HEK293 (cell line): ENCODE measurements around the gene SRP19.

Experiments
- TSHZ1 ChIP-seq: fragments of 450-650 bp; formaldehyde crosslinking; IDR thresholded peaks from 2 replicates; pipeline ENCODE4 v1.5.1; 2016; ENCODE audit warnings: missing biosample characterization, missing genetic modification characterization, borderline replicate concordance
- ZNF426 ChIP-seq: fragments of 450-650 bp; formaldehyde crosslinking; IDR thresholded peaks from 2 replicates; pipeline ENCODE4 v1.5.1; 2017; ENCODE audit warnings: missing biosample characterization, missing genetic modification characterization, mild to moderate bottlenecking, inconsistent platforms, moderate library complexity
- TF ChIP-seq, protein P1 (sequence below): fragments of 450-650 bp; formaldehyde crosslinking; IDR thresholded peaks from 2 replicates; pipeline ENCODE4 v1.5.1; 2016; ENCODE audit warnings: missing biosample characterization, missing genetic modification characterization
- TF ChIP-seq, protein P2 (sequence below): fragments of 450-650 bp; formaldehyde crosslinking; IDR thresholded peaks from 2 replicates; pipeline ENCODE4 v1.5.1; 2016; ENCODE audit warnings: missing biosample characterization, missing genetic modification characterization

DNA sequence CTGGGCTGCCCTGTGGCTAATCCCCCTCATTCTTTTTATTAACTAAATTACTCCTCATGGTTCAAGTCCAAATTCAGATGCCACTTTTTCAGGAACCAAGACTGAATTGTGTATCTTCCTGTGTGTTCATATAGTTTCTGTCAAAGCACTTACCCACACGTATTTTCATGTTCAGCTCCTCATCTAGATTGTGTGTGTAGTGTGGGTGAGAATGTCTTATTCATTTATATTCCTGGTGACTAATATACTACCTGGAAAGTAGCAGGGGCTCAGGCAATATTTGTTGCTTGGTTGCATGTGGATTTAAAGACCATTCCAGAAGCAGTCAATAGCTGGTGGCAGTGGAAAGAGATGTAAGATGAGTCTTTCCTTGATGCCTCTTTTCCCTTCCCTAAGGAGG lies 48.5 kb upstream of the SRP19 start:
- TF ChIP-seq, protein P1, sequence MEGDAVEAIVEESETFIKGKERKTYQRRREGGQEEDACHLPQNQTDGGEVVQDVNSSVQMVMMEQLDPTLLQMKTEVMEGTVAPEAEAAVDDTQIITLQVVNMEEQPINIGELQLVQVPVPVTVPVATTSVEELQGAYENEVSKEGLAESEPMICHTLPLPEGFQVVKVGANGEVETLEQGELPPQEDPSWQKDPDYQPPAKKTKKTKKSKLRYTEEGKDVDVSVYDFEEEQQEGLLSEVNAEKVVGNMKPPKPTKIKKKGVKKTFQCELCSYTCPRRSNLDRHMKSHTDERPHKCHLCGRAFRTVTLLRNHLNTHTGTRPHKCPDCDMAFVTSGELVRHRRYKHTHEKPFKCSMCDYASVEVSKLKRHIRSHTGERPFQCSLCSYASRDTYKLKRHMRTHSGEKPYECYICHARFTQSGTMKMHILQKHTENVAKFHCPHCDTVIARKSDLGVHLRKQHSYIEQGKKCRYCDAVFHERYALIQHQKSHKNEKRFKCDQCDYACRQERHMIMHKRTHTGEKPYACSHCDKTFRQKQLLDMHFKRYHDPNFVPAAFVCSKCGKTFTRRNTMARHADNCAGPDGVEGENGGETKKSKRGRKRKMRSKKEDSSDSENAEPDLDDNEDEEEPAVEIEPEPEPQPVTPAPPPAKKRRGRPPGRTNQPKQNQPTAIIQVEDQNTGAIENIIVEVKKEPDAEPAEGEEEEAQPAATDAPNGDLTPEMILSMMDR (tag by site-specific recombination): no peak
- TF ChIP-seq, protein P2, sequence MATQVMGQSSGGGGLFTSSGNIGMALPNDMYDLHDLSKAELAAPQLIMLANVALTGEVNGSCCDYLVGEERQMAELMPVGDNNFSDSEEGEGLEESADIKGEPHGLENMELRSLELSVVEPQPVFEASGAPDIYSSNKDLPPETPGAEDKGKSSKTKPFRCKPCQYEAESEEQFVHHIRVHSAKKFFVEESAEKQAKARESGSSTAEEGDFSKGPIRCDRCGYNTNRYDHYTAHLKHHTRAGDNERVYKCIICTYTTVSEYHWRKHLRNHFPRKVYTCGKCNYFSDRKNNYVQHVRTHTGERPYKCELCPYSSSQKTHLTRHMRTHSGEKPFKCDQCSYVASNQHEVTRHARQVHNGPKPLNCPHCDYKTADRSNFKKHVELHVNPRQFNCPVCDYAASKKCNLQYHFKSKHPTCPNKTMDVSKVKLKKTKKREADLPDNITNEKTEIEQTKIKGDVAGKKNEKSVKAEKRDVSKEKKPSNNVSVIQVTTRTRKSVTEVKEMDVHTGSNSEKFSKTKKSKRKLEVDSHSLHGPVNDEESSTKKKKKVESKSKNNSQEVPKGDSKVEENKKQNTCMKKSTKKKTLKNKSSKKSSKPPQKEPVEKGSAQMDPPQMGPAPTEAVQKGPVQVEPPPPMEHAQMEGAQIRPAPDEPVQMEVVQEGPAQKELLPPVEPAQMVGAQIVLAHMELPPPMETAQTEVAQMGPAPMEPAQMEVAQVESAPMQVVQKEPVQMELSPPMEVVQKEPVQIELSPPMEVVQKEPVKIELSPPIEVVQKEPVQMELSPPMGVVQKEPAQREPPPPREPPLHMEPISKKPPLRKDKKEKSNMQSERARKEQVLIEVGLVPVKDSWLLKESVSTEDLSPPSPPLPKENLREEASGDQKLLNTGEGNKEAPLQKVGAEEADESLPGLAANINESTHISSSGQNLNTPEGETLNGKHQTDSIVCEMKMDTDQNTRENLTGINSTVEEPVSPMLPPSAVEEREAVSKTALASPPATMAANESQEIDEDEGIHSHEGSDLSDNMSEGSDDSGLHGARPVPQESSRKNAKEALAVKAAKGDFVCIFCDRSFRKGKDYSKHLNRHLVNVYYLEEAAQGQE (tag by site-specific recombination): no peak
- TF ChIP-seq TSHZ1 (no peak), ZNF426 (tag by site-specific recombination) (no peak)
